ENCODE data around the gene PAPOLA.

Gene PAPOLA

GRCh38 chr14:96587823-96588385 is 85.7 kb downstream of the PAPOLA start:
- no peak for DNase-seq

- no peak for DNase-seq
Observed at GRCh38 chr14:96588410-96589257, 86.5 kb downstream of the PAPOLA start.

GRCh38 chr14:96589577-96589976 is 87.4 kb downstream of the PAPOLA start:
- DNase-seq: no peak

DNA sequence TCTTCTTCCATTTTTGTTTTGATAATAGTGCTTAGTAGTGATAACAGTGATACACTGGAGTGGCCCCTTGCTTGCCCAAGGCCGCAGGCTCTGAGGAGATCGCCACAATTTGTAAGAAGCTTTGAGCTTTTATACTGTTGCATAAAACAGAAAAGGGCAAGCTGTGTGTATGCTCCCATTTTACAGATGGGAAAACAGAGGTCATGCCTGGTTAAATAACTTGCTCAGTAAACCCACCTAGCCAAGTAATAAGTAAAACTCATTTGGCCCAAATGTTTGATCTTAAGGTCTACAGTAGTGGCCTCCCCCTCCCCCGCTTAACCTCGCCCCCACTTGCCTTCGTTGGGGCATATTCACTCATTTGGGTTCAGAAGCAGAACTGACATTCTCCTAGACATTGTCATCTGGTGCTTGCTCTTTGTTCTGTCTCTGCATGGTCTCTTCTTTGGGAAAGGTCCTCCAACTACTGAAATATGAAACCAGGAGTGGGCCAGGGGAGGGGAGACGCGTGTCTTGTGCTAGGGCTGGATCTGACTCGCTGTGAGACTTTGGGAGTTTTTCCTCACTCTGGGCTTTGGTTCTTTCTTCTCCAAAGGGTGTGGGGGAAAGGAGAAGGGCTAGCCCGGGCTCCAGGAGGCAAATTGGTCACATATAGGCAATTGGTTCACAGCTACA is 88.1 kb downstream of the PAPOLA start:
- DNase-seq: no peak

DNA sequence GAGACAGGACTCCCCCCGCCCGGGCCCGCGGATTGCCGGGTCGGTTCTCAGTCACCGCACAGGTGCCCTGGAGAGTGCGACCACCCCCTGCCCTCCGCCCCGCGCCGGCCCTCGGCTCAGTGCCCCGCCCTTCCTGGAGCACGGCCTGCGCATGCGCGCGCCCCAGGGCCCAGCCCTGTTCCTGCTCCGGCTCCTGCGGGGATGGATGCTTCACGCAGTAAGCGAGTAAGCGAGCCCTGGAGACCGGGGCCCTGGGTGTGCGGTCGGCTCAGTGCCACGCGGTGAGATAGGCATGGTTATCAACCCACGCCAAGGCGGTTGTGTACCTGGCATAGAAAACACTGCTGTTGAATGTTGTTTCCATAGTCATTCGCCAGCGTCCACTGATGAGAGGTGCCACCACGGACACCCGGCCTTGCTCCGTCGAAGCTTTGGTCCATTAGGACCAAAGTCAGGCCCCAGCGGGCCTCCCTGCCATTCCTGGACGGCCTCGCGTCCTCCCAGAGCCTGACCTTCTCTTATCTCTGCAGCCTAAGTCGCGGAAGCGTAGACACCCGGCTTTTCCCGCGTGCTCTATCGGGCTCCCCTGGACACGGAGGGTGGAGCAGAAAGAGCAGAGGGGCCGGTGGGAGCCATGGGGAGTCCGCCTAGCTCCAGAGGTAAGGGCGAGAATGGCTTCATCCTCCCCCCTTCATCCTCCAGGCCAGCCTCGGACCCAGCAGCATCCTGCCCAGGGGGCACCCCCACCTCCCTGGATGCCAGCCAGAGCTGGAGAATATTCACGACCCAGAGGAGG is 90.6 kb downstream of the PAPOLA start:
- peak; percentile 78 for DNase-seq

GRCh38 chr14:96594961-96595360 is 92.8 kb downstream of the PAPOLA start:
- DNase-seq: no peak

GRCh38 chr14:96597680-96598079 is 95.5 kb downstream of the PAPOLA start:
- no peak for DNase-seq

GRCh38 chr14:96598332-96598928 is 96.2 kb downstream of the PAPOLA start:
- DNase-seq: no peak

DNA sequence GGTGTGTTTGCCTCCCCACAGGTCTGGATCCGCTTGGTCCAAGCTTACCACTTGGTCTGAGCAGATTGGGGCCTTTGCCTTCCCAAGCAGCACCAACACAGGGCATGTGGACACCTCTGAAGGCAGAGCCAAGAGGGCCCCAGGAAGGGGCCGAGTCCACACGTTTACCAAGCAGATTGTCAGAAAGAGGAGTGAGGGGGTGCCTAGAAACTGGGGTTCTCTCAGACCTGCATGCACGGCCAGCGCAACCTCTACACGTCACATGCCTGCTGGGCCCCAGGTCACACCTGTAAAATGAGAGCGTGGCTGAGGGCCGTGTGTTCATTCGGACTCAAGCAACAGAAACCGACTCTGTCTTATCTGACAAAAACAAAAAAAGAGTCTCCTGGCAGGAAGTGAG is 96.9 kb downstream of the PAPOLA start:
- DNase-seq: no peak

GRCh38 chr14:96602186-96602585 is 100.0 kb downstream of the PAPOLA start:
- no peak for DNase-seq

- no peak for DNase-seq
Observed at GRCh38 chr14:96603350-96604255, 101.4 kb downstream of the PAPOLA start.

DNA sequence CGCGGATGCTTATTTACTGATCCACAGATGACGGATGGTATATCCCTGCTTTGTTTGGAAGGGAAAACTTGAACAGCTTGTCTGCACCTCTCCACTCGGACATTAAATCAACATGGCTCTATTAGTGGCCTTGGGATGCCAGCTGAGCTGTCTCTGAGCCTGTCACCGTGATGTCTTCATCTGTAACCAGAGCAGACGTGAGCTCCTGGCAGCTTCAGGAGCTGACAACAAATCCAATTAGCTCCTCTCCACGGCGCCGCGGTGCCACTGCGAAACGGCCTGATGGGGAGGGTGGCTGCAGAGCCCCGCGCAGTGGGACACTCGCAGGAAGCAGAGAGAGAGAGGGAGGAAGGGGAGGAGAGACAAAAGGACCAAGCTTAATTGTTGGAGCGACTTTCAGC is 112.3 kb downstream of the PAPOLA start:
- no peak for DNase-seq

- no peak for DNase-seq
Observed at GRCh38 chr14:96616161-96616721, 114.1 kb downstream of the PAPOLA start.
